H9 (cell line): ENCODE measurements around the gene CFAP61. TPM values are rescaled to one million over a fixed set of nuclear protein-coding genes. Genes with fewer than 3 reads are reported as not detected.

Source experiments
- DNase-seq: peaks from one replicate; pipeline ENCODE4 v3.0.0-alpha.2; 2017
- H2AFZ ChIP-seq: one replicate; pipeline ENCODE4 v1.6.1; 2013; ENCODE audit warnings: mild to moderate bottlenecking, low read length, control low read depth, moderate library complexity
- H2AK5ac ChIP-seq: 2 replicates; pipeline ENCODE4 v1.6.1; 2013; ENCODE audit warnings: low read length, control low read depth, mixed read lengths; ENCODE audit not compliant: insufficient read length
- H2BK120ac ChIP-seq: one replicate; pipeline ENCODE4 v1.6.1; 2013; ENCODE audit warnings: low read depth, mild to moderate bottlenecking, low read length, control low read depth, inconsistent platforms; ENCODE audit not compliant: poor library complexity, severe bottlenecking
- H2BK12ac ChIP-seq: 2 replicates; pipeline ENCODE4 v1.6.1; 2013; ENCODE audit warnings: low read length, control low read depth, mixed read lengths, low read depth; ENCODE audit not compliant: insufficient read length
- H2BK15ac ChIP-seq: 2 replicates; pipeline ENCODE4 v1.6.1; 2013; ENCODE audit warnings: low read depth, low read length, control low read depth
- H2BK20ac ChIP-seq: one replicate; pipeline ENCODE4 v1.6.1; 2013; ENCODE audit warnings: low read depth, mild to moderate bottlenecking, low read length, control low read depth, inconsistent platforms; ENCODE audit not compliant: poor library complexity, severe bottlenecking
- H2BK5ac ChIP-seq: 2 replicates; pipeline ENCODE4 v1.6.1; 2013; ENCODE audit warnings: low read length, control low read depth, mixed read lengths; ENCODE audit not compliant: insufficient read length
- H3K14ac ChIP-seq: 2 replicates; pipeline ENCODE4 v1.6.1; 2013; ENCODE audit warnings: low read length, control low read depth; ENCODE audit not compliant: insufficient read depth
- H3K18ac ChIP-seq: 2 replicates; pipeline ENCODE4 v1.6.1; 2013; ENCODE audit warnings: low read depth, mild to moderate bottlenecking, mixed read lengths, low read length, control low read depth; ENCODE audit not compliant: insufficient read length
- H3K23ac ChIP-seq: 2 replicates; pipeline ENCODE4 v1.6.1; 2013; ENCODE audit warnings: low read length, control low read depth, mixed read lengths, low read depth; ENCODE audit not compliant: insufficient read length
- H3K23me2 ChIP-seq: 2 replicates; pipeline ENCODE4 v1.6.1; 2013; ENCODE audit warnings: low read depth, mild to moderate bottlenecking, mixed read lengths, low read length, control low read depth; ENCODE audit not compliant: insufficient read length, poor library complexity, severe bottlenecking
- H3K27ac ChIP-seq: 2 replicates; pipeline ENCODE4 v1.5.1; 2013; ENCODE audit warnings: low read length, control low read depth, mixed read lengths, low read depth; ENCODE audit not compliant: insufficient read length
- H3K27me3 ChIP-seq: 2 replicates; pipeline ENCODE4 v1.6.1; 2013; ENCODE audit warnings: low read length, control low read depth, inconsistent platforms; ENCODE audit not compliant: insufficient read depth
- H3K4ac ChIP-seq: 2 replicates; pipeline ENCODE4 v1.6.1; 2013; ENCODE audit warnings: low read depth, mild to moderate bottlenecking, control low read depth, inconsistent platforms, low read length, moderate library complexity
- H3K4me1 ChIP-seq: 2 replicates; pipeline ENCODE4 v1.6.1; 2013; ENCODE audit warnings: low read length, control low read depth, inconsistent platforms; ENCODE audit not compliant: insufficient read depth
- H3K4me2 ChIP-seq: 2 replicates; pipeline ENCODE4 v1.6.1; 2013; ENCODE audit warnings: low read length, control low read depth, mixed read lengths; ENCODE audit not compliant: insufficient read length, insufficient read depth
- H3K56ac ChIP-seq: 2 replicates; pipeline ENCODE4 v1.6.1; 2013; ENCODE audit warnings: low read depth, mild to moderate bottlenecking, mixed read lengths, low read length, control low read depth; ENCODE audit not compliant: insufficient read length
- H3K79me1 ChIP-seq: 2 replicates; pipeline ENCODE4 v1.6.1; 2013; ENCODE audit warnings: low read depth, mild to moderate bottlenecking, moderate library complexity, low read length, control low read depth, inconsistent platforms; ENCODE audit not compliant: insufficient read depth, poor library complexity, severe bottlenecking
- H3K79me2 ChIP-seq: 2 replicates; pipeline ENCODE4 v1.6.1; 2013; ENCODE audit warnings: low read length, control low read depth, inconsistent platforms; ENCODE audit not compliant: insufficient read depth
- H3K9ac ChIP-seq: 2 replicates; pipeline ENCODE4 v1.6.1; 2013; ENCODE audit warnings: low read length, control low read depth, mixed read lengths; ENCODE audit not compliant: insufficient read length; ENCODE audit errors: extremely low read depth
- H3K9me3 ChIP-seq: one replicate; pipeline ENCODE4 v1.6.1; 2013; ENCODE audit warnings: low read depth, low read length, inconsistent platforms; ENCODE audit not compliant: control insufficient read depth
- H3T11ph ChIP-seq: one replicate; pipeline ENCODE4 v1.6.1; 2013; ENCODE audit warnings: mild to moderate bottlenecking, low read length, control low read depth, inconsistent platforms
- H4K20me1 ChIP-seq: one replicate; pipeline ENCODE4 v1.6.1; 2013; ENCODE audit not compliant: control insufficient read depth, insufficient read length, insufficient read depth
- H4K5ac ChIP-seq: 2 replicates; pipeline ENCODE4 v1.6.1; 2013; ENCODE audit warnings: low read depth, mild to moderate bottlenecking, mixed read lengths, low read length, control low read depth; ENCODE audit not compliant: insufficient read length
- H4K8ac ChIP-seq: replicated peaks from 2 replicates; pipeline ENCODE4 v1.6.1; 2013; ENCODE audit warnings: low read length, control low read depth, mixed read lengths, low read depth; ENCODE audit not compliant: insufficient read length
- H4K91ac ChIP-seq: 2 replicates; pipeline ENCODE4 v1.6.1; 2013; ENCODE audit warnings: low read depth, mild to moderate bottlenecking, moderate library complexity, mixed read lengths, low read length, control low read depth; ENCODE audit not compliant: insufficient read length
- H3K27ac Mint-ChIP-seq, 3 experiments: 2 replicates in 2 of 3; 3 replicates in 1 of 3; pipeline ENCODE4 v1.8.0; 2020 to 2021; ENCODE audit warnings: mixed read lengths in 3 of 3, mild to moderate bottlenecking in 1 of 3, moderate library complexity in 1 of 3
- H3K27me3 Mint-ChIP-seq: 2 replicates; pipeline ENCODE4 v1.8.0; 2021; ENCODE audit warnings: low read depth, mild to moderate bottlenecking, moderate library complexity, mixed read lengths
- H3K36me3 Mint-ChIP-seq, 3 experiments: 2 replicates in 2 of 3; 3 replicates in 1 of 3; pipeline ENCODE4 v1.8.0; 2020 to 2021; ENCODE audit warnings: low read depth in 3 of 3, mixed read lengths in 3 of 3; ENCODE audit not compliant: insufficient read depth in 1 of 3
- H3K4me1 Mint-ChIP-seq, 2 experiments: 2 replicates each; pipeline ENCODE4 v1.8.0; 2020; ENCODE audit warnings: mixed read lengths in 2 of 2
- H3K4me3 Mint-ChIP-seq, 2 experiments: 2 replicates in 1 of 2; 3 replicates in 1 of 2; pipeline ENCODE4 v1.8.0; 2020 to 2021; ENCODE audit warnings: mild to moderate bottlenecking in 2 of 2, mixed read lengths in 2 of 2, moderate library complexity in 1 of 2
- H3K9me3 Mint-ChIP-seq, 2 experiments: 2 replicates in 1 of 2; 3 replicates in 1 of 2; pipeline ENCODE4 v1.8.0; 2020; ENCODE audit warnings: mild to moderate bottlenecking in 2 of 2, mixed read lengths in 2 of 2, moderate library complexity in 1 of 2
- CTCF ChIP-seq: fragments of 200-600 bp; sonication (generic); conservative IDR thresholded peaks from 3 replicates; pipeline ENCODE4 v1.8.0; 2021; ENCODE audit warnings: antibody characterized with exemption, mild to moderate bottlenecking
- WGBS: extraction: QIAGEN DNeasy Blood & Tissue Kit; methylation state at CpG from one replicate; pipeline ENCODE4 v1.1.7; 2013; ENCODE audit warnings: missing lambda C conversion rate, low lambda C conversion rate, mixed read lengths; ENCODE audit not compliant: insufficient read length; ENCODE audit errors: extremely low coverage; 5-methylcytosine and 5-hydroxymethylcytosine counted together
- total RNA-seq: library from RNA; stranded (reverse); gene quantifications from 2 replicates; pipeline ENCODE4 v1.2.1, GENCODE V29; 2021

Gene CFAP61
- total RNA-seq, 1 experiment from 2014 or later, result 0.44 TPM

GRCh38 chr20:20334489-20334888 lies 282.2 kb downstream of the CFAP61 start:
- Histone ChIP-seq H3K18ac (no peak overlapping the region), H3K9ac (no peak overlapping the region), H4K91ac (no peak overlapping the region), H2BK20ac (no peak overlapping the region), H2AFZ (no peak overlapping the region), H2BK12ac (no peak overlapping the region), H3K9me3 (no peaks in the 10 kb centered on the region), H3K23me2 (no peaks in the 10 kb centered on the region), H4K8ac (no peak overlapping the region), H2BK120ac (no peak overlapping the region), H2BK15ac (no peak overlapping the region), H2AK5ac (no peak overlapping the region), H3K79me2 (no peaks in the 10 kb centered on the region; the same call in 1 of the 2 replicates), H3K56ac (no peak overlapping the region), H2BK5ac (no peak overlapping the region), H3K27me3 (no peaks in the 10 kb centered on the region), H3K4me2 (no peak overlapping the region), H4K5ac (no peak overlapping the region), H3K27ac (no peak overlapping the region), H3T11ph (no peak overlapping the region), H4K20me1 (no peaks in the 10 kb centered on the region), H3K23ac (no peak overlapping the region), H3K4me1 (no peaks in the 10 kb centered on the region), H3K14ac (no peak overlapping the region), H3K79me1 (no peaks in the 10 kb centered on the region), H3K4ac (no peak overlapping the region)
- H3K9me3 Mint-ChIP-seq, result peaks cover 7 to 9% of the 10 kb centered on the region in 2 experiments; a peak in 3 of 5 replicates
- no peak for TF ChIP-seq CTCF
- no peak overlapping the region for H3K27ac Mint-ChIP-seq
- WGBS, result no CpG with 5 or more reads among the region's 5 CpGs
- no peaks in the 10 kb centered on the region for H3K36me3 Mint-ChIP-seq
- no peaks in the 10 kb centered on the region for H3K4me1 Mint-ChIP-seq
- H3K4me3 Mint-ChIP-seq, result no peak overlapping the region
- DNase-seq, result no peak
- no peaks in the 10 kb centered on the region for H3K27me3 Mint-ChIP-seq
